IMR-90 (cell line): ENCODE results near the gene SPIN1. TPM values are rescaled to one million over a fixed set of nuclear protein-coding genes. Genes with fewer than 3 reads are reported as not detected.

Experiments used
- ATAC-seq: fragments of 200-7000 bp; cut with Tn5 transposase; 2 replicates; pipeline ENCODE4 v1.9.1; 2020; ENCODE audit warnings: low read depth, mild to moderate bottlenecking, moderate library complexity
- BruUV-seq: library from RNA; stranded (reverse); fragments of 400-500 nt; replicated peaks from 2 replicates; lab custom pipeline; 2021; lab: Mats Ljungman, UMichigan
- CTCF ChIA-PET: fragments of 300-600 bp; formaldehyde crosslinking; extraction: SDS; loops from one replicate; lab custom pipeline; 2021; ENCODE audit warnings: antibody characterized with exemption; lab: Yijun Ruan, JAX
- POLR2A ChIA-PET: fragments of 300-600 bp; sonication (Branson Sonifier 250); formaldehyde crosslinking; loops from one replicate; lab custom pipeline; 2022; ENCODE audit warnings: antibody characterized with exemption; ENCODE audit not compliant: unreplicated experiment; lab: Charles Lee
- DNase-seq: peaks from one replicate; pipeline ENCODE4 v3.0.0; 2013
- H2AFZ ChIP-seq: replicated peaks from 2 replicates; pipeline ENCODE3; 2013; ENCODE audit warnings: low read length, mild to moderate bottlenecking; ENCODE audit not compliant: poor library complexity
- H2AK5ac ChIP-seq: 2 replicates; pipeline ENCODE4 v1.6.1; 2013; ENCODE audit warnings: low read depth, low read length, inconsistent platforms
- H2AK9ac ChIP-seq: replicated peaks from 2 replicates; pipeline ENCODE3; 2013; ENCODE audit warnings: mild to moderate bottlenecking, low read depth, low read length, moderate library complexity; ENCODE audit not compliant: poor library complexity
- H2BK120ac ChIP-seq: 2 replicates; pipeline ENCODE4 v1.6.1; 2013; ENCODE audit warnings: low read depth, low read length, inconsistent platforms
- H2BK15ac ChIP-seq: 3 replicates; pipeline ENCODE4 v1.6.1; 2013; ENCODE audit warnings: low read depth, low read length, inconsistent platforms
- H2BK20ac ChIP-seq: 2 replicates; pipeline ENCODE4 v1.6.1; 2013; ENCODE audit warnings: low read depth, mild to moderate bottlenecking, inconsistent platforms, low read length, moderate library complexity
- H2BK5ac ChIP-seq: 2 replicates; pipeline ENCODE4 v1.6.1; 2013; ENCODE audit warnings: mild to moderate bottlenecking, low read depth, low read length, inconsistent platforms; ENCODE audit not compliant: poor library complexity, severe bottlenecking
- H3K14ac ChIP-seq: replicated peaks from 2 replicates; pipeline ENCODE4 v1.6.1; 2013; ENCODE audit warnings: low read depth, low read length, inconsistent platforms
- H3K18ac ChIP-seq: 2 replicates; pipeline ENCODE4 v1.6.1; 2013; ENCODE audit warnings: low read depth, low read length, control low read depth
- H3K23ac ChIP-seq: 2 replicates; pipeline ENCODE4 v1.6.1; 2013; ENCODE audit warnings: low read depth, low read length, inconsistent platforms
- H3K27ac ChIP-seq: 2 replicates; pipeline ENCODE4 v1.5.1; 2013; ENCODE audit warnings: mild to moderate bottlenecking, control low read depth, low read length; ENCODE audit not compliant: insufficient read depth
- H3K27me3 ChIP-seq: 2 replicates; pipeline ENCODE4 v1.6.1; 2013; ENCODE audit warnings: low read length; ENCODE audit not compliant: control insufficient read depth, insufficient read depth
- H3K36me3 ChIP-seq: 2 replicates; pipeline ENCODE4 v1.6.1; 2013; ENCODE audit warnings: low read length, mixed read lengths; ENCODE audit not compliant: control insufficient read depth, insufficient read depth
- H3K4ac ChIP-seq: 2 replicates; pipeline ENCODE4 v1.6.1; 2013; ENCODE audit warnings: low read depth, low read length, inconsistent platforms
- H3K4me1 ChIP-seq: 2 replicates; pipeline ENCODE4 v1.6.1; 2013; ENCODE audit warnings: low read length, mixed read lengths; ENCODE audit not compliant: control insufficient read depth, insufficient read depth
- H3K4me2 ChIP-seq: 2 replicates; pipeline ENCODE4 v1.6.1; 2013; ENCODE audit warnings: low read depth, mild to moderate bottlenecking, control low read depth, low read length, moderate library complexity
- H3K4me3 ChIP-seq: 2 replicates; pipeline ENCODE4 v1.5.1; 2013; ENCODE audit warnings: low read depth, mild to moderate bottlenecking, control low read depth, low read length, moderate library complexity; ENCODE audit not compliant: insufficient read depth
- H3K56ac ChIP-seq: 2 replicates; pipeline ENCODE4 v1.6.1; 2013; ENCODE audit warnings: low read length, inconsistent platforms; ENCODE audit not compliant: insufficient read depth; ENCODE audit errors: extremely low read depth
- H3K79me1 ChIP-seq, 2 experiments: 2 replicates each; pipeline ENCODE4 v1.6.1; 2013; ENCODE audit warnings: low read length in 2 of 2, inconsistent platforms in 1 of 2, low read depth in 1 of 2
- H3K9ac ChIP-seq: 2 replicates; pipeline ENCODE4 v1.6.1; 2013; ENCODE audit warnings: low read depth, low read length, control low read depth
- H3K9me1 ChIP-seq: 2 replicates; pipeline ENCODE4 v1.6.1; 2013; ENCODE audit warnings: low read length, inconsistent platforms; ENCODE audit not compliant: insufficient read depth
- H3K9me3 ChIP-seq: 2 replicates; pipeline ENCODE4 v1.6.1; 2013; ENCODE audit warnings: low read length; ENCODE audit not compliant: control insufficient read depth, insufficient read depth
- H4K20me1 ChIP-seq: 2 replicates; pipeline ENCODE4 v1.6.1; 2013; ENCODE audit warnings: low read length, inconsistent platforms; ENCODE audit not compliant: insufficient read depth
- H4K5ac ChIP-seq: 2 replicates; pipeline ENCODE4 v1.6.1; 2013; ENCODE audit warnings: mild to moderate bottlenecking, low read depth, low read length, control low read depth
- H4K8ac ChIP-seq, 2 experiments: 2 replicates each; pipeline ENCODE4 v1.6.1; 2013; ENCODE audit warnings: low read depth in 2 of 2, low read length in 2 of 2, control low read depth in 1 of 2, inconsistent platforms in 1 of 2
- H4K91ac ChIP-seq: 2 replicates; pipeline ENCODE4 v1.6.1; 2013; ENCODE audit warnings: low read depth, low read length, inconsistent platforms; ENCODE audit not compliant: insufficient read depth
- BHLHE40 ChIP-seq: fragments of 150-350 bp; IDR thresholded peaks from 2 replicates; pipeline ENCODE4 v1.6.1; 2016; ENCODE audit warnings: mild to moderate bottlenecking, low read depth, low read length
- CEBPB ChIP-seq: IDR thresholded peaks from 2 replicates; pipeline ENCODE4 v1.6.1; 2012; ENCODE audit warnings: low read depth, low read length, improper control_type of control experiment
- CHD1 ChIP-seq: IDR thresholded peaks from 2 replicates; pipeline ENCODE4 v1.6.1; 2012; ENCODE audit warnings: low read depth, low read length, improper control_type of control experiment
- ELK1 ChIP-seq: fragments of 150-350 bp; IDR thresholded peaks from 2 replicates; pipeline ENCODE4 v1.6.1; 2016; ENCODE audit warnings: low read depth, mild to moderate bottlenecking, low read length, moderate library complexity, borderline replicate concordance
- FOS ChIP-seq: fragments of 150-350 bp; IDR thresholded peaks from 2 replicates; pipeline ENCODE4 v1.6.1; 2016; ENCODE audit warnings: low read depth, low read length
- MAZ ChIP-seq: IDR thresholded peaks from 2 replicates; pipeline ENCODE4 v1.6.1; 2012; ENCODE audit warnings: low read depth, mild to moderate bottlenecking, low read length, improper control_type of control experiment, moderate library complexity, borderline replicate concordance
- NFE2L2 ChIP-seq: fragments of 150-350 bp; IDR thresholded peaks from 2 replicates; pipeline ENCODE4 v1.6.1; 2016; ENCODE audit warnings: low read depth, mild to moderate bottlenecking, low read length
- POLR2A ChIP-seq: IDR thresholded peaks from 2 replicates; pipeline ENCODE4 v1.6.1; 2012; ENCODE audit warnings: mild to moderate bottlenecking, low read depth, low read length
- RFX5 ChIP-seq: IDR thresholded peaks from 2 replicates; pipeline ENCODE4 v1.8.0; 2012; ENCODE audit warnings: low read depth, mild to moderate bottlenecking, low read length, moderate library complexity
- SMC3 ChIP-seq: fragments of 150-350 bp; IDR thresholded peaks from 2 replicates; pipeline ENCODE4 v1.6.1; 2016; ENCODE audit warnings: low read depth, mild to moderate bottlenecking, antibody characterized with exemption, low read length, moderate library complexity
- WGBS, 2 experiments: methylation state at CpG; one replicate each; pipeline versions ENCODE4 v1.1.5 to v1.1.7; 2013; ENCODE audit warnings: missing lambda C conversion rate in 2 of 2; ENCODE audit not compliant: insufficient read length in 1 of 2; ENCODE audit errors: extremely low coverage in 2 of 2; 5-methylcytosine and 5-hydroxymethylcytosine counted together
- dilution Hi-C: fragments of 300-500 bp; cut with HindIII; formaldehyde crosslinking; loops from one replicate; pipeline ENCODE4 v1.14.3; 2018; ENCODE audit warnings: low sequenced_read_pairs; ENCODE audit not compliant: unreplicated experiment
- in situ Hi-C: fragments of 300-500 bp; cut with MboI; formaldehyde crosslinking; loops from 3 replicates; pipeline ENCODE4 v1.14.3; 2019; ENCODE audit warnings: low sequenced_read_pairs, inconsistent platforms, mixed read lengths
- intact Hi-C: fragments of 100-400 bp; cut with micrococcal nuclease; formaldehyde crosslinking; loops from 2 replicates; pipeline ENCODE4 v1.10.0; 2022
- polyA plus RNA-seq, 3 experiments: library from polyadenylated mRNA; depleted of rRNA; stranded (reverse); fragments of >200 nt; gene quantifications; 2 replicates each; pipeline ENCODE4 v1.2.3, GENCODE V29; 2012; ENCODE audit warnings: low replicate concordance in 1 of 3
- total RNA-seq: library from RNA; depleted of rRNA; stranded (reverse); fragments of >200 nt; gene quantifications from 2 replicates; pipeline ENCODE4 v1.2.3, GENCODE V29; 2012

The SPIN1 gene
- total and polyA plus RNA-seq, 2 of the 4 experiments (the other 2 are of a cell fraction) = 63.3 to 141 TPM

GRCh38 chr9:88421348-88421747, 33.1 kb downstream of the SPIN1 start:
- Histone ChIP-seq H3K4me3 (no peak overlapping the region), H3K23ac (no peak overlapping the region), H2BK120ac (no peak overlapping the region), H2AK5ac (no peak overlapping the region), H4K5ac (no peak overlapping the region), H2BK15ac (no peak overlapping the region), H3K36me3 (peaks cover 13% of the 10 kb centered on the region), H2AFZ (no peak overlapping the region), H2AK9ac (no peak overlapping the region), H2BK20ac (no peak overlapping the region), H3K4me1 (peaks cover 3% of the 10 kb centered on the region), H3K56ac (no peak overlapping the region), H4K20me1 (peaks cover 12% of the 10 kb centered on the region), H3K14ac (no peak overlapping the region), H3K4ac (no peak overlapping the region), H3K4me2 (no peak overlapping the region), H3K27ac (no peak overlapping the region), H3K79me1 (peaks cover 27 to 68% of the 10 kb centered on the region in 2 experiments), H3K18ac (no peak overlapping the region), H3K9me1 (peaks cover 3% of the 10 kb centered on the region; the same call in 1 of the 2 replicates), H3K9ac (no peak overlapping the region), H4K91ac (no peak overlapping the region), H4K8ac (no peak overlapping the region), H2BK5ac (peak overlapping the region; percentile 8), H3K27me3 (no peaks in the 10 kb centered on the region), H3K9me3 (peaks cover 11% of the 10 kb centered on the region)
- ATAC-seq (no peak), DNase-seq (no peak)
- POLR2A ChIA-PET = no interaction called here
- TF ChIP-seq MAZ (no peak), NFE2L2 (no peak), ELK1 (no peak), CHD1 (no peak), SMC3 (no peak), FOS (no peak), POLR2A (no peak), CEBPB (no peak), RFX5 (no peak), BHLHE40 (no peak)
- intact Hi-C loops = no loop called here
- no TSS peak for BruUV-seq
- CTCF ChIA-PET = no interaction called here
- no CpG with 5 or more reads among the region's 5 CpGs for WGBS, 2 experiments
- dilution Hi-C loops = no loop called here
- in situ Hi-C loops = no loop called here
